HG03342 (cell line): ENCODE measurements around the gene YARS1.

Source experiments
- ATAC-seq: cut with Tn5 transposase; IDR thresholded peaks from one replicate; pipeline ENCODE4 v1.9.1; 2021; ENCODE audit warnings: mild to moderate bottlenecking, moderate library complexity; ENCODE audit not compliant: unreplicated experiment

YARS1 gene

DNA sequence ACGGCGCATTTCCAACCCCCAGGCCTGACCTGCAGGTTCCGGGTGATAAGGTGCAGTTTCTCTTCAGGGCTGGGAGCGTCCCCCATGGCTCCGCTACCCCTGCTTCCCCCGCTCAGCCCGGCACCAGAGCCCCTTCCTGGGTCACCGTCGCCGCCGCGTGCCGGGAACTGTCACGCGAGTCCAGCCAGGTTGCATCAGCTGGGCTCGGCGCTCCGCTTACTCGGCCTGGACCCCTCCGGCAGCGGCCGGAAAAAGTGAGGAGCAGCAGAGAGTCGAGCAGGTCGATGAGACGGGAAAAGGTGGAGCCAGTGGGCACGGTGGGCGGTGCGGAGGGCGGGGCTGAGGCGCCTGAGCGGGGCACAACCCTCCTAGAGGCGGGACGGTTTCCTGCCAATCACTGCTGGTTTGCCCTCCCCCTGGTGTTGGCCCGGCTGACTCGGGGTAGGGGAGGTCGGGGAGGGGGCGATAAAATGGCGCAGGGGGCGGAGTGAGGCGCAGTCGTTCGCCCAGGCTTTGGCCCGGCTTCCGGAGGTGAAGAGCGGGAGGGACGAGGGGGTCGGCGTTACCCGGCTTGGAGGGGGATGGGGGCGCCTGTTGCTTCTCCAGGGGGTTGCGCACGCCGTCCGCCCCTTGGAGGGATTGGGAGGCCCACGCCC lies at the start of gene YARS1, which contains the start of gene S100PBP:
YARS1 (minus strand) TSS at position 200 of the 656 bp plus-strand sequence; CDS start at position 86, 114 bp downstream.
S100PBP (plus strand) TSS at position 495 of the 656 bp plus-strand sequence. CDS start 8,447 bp downstream, outside the sequence.
- peak; percentile 84 for ATAC-seq

DNA sequence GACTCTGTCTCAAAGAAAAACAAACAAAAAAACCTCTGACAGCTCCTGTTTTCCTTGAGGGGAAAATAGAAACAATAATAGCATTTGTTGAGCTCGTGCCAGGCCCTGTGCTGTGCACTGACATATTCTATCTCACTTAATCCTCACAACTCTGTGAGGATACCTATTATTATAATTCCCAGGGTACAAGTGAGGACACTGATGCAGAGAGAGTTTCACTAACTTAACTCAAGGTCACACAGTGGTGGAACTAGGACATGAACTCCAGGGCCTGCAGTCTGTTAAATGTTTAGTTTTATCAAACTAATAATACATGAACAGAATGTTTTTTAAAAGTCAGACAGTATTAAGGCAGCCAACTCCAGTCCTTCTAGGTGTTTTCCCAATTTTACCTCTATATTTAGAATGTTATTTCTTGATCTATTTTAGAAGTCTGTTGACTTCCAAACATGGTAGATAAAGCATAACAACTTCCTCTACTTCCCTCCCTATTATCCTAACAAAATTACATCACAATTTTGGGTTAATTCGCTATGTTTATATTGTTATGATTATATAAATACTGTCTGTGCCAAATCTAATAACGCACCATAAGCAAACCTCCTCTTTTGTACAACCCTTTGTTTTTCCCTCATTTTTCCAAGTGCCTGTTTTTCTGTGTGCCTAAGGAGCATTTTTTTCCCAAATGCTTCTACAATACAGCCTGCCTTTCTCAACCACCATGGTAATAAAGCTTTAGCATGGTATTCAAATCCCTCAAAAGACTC lies 48.7 kb upstream of the YARS1 start:
- no peak for ATAC-seq

DNA sequence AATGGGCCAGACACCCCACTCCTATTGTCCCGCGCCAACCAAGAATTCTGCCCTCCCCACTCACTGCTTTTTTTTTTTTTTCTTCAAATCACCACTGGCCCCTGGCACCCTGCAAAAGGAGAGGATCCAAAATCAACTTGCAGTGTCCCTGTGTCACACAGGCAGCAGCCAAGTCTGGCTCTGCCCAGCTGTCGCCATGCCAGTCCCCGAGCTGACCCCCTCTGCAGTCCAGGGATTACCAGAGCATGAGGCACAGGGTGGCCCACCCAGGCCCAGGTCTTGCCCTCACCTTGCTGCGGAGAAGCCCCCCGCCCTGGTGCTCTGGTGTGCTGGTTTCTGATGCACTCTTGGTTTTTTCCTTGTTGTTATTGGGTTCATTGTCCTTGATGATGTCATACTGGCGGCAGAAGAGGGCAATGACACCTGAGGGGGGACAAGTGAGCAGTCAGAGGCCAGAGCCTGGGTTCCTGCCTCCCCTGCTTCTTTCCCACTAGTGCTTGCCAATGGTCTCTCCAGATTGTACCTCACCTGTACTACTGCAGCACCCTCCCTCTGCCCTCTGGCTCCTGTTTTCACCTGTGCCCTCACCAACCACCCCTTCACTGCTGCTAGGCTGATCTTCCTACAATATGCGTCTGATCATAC lies 47.3 kb upstream of the YARS1 start:
- ATAC-seq: no peak

DNA sequence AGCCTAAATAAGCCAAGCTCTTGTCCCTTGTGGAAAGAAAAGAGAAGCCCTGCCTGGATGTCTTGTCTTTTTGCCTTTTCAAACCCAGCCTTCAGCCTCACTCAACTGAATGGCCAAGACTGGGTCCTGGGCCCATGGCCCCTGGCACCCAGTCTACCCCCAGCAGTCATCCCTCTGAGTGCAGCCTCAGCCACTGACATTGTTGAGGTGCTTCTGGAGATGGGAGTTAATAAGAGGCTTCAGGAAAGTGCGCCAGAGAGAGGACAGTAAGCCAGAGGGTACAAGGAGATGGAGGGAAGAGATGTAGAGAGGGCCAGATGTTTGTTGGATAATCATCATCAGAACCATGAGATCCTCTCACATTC lies 46.7 kb upstream of the YARS1 start:
- ATAC-seq: no peak

DNA sequence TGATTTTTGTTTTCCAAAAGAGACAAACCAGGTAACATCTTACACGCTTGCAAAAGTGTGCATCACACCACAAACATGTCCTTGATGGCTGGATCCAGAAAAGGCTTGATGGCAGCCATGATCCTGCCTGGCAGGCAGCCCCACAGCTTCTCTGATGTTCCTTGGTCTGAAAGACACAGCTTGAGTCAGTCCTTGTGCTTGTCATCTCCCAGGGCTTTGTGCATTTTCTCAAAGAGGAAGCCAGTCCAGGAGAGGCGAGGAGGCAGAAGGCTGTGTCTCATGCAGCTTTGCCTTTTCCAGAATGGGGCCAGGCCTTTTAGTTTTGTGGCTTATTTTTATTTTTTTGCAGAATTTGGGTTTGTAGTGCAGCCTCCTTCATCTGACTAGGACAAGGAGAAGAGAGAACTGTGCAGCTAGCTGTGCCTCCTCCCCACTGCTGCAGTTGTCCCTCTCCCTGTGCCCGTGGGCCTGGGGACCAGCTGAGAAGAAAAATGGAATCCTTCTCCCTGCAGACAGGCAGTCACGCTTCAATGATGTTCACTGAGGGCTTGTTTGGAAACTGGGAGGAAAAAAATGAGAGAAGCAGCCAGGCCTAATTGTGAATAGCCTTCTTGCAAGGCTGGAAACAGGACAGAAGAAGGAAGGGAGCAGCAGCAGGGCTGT lies 46.2 kb upstream of the YARS1 start:
- no peak for ATAC-seq

DNA sequence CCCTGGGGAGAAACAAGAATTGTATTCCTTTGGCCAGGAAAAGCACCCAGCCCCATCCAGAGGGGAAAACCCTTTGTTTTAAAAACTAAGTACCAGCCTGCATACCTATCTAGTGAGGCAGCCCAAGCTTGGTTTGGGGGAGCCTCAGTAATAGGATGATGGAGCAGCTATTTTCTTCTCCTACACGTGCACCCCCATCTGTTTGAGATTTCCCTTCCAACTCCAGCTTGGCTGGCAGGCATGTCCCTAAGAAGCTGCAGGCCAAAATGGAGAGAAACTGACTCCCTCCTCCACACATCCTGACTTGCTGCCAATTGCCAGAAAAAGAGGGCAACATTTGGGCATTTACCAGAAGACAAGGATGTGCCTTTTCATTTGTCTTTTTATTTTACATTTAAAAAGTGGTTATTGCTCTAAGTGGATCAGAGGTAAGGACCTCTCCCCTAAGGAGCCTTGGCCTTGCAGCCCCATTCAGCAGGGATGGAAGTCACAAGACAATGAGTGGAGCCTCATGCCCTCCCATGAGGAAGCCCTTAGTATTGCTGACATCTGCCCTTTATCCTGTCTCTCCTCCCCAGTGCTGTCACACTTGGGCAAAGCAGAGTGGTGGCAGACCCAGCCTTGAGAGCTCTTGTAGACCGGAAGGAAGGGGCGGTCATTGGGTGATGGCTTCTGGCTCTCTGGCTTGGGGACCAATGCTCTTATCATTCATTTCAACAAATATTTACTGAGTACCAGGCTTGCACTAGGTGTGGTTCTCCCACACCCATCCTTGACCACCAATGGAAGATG lies 44.9 kb upstream of the YARS1 start:
- no peak for ATAC-seq

DNA sequence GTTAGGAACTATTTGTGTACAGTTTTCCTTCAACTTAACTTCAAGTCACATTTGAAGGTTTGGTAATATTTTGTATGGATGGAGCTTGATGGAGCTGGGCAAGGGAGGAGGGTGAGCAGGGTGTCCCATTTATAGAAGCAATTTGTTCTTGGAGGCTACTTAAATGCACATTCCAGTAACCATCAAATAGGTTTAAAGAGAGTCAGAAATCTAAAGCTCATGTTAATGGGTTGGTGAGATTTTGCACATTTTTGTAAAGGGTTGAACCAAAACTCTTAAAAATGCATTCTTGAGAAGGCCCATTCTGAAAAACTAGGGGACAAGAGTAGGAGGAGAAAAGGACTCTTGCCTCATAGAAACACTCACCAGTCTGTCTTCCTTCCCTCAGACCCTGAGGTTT lies 43.4 kb upstream of the YARS1 start:
- ATAC-seq: no peak

DNA sequence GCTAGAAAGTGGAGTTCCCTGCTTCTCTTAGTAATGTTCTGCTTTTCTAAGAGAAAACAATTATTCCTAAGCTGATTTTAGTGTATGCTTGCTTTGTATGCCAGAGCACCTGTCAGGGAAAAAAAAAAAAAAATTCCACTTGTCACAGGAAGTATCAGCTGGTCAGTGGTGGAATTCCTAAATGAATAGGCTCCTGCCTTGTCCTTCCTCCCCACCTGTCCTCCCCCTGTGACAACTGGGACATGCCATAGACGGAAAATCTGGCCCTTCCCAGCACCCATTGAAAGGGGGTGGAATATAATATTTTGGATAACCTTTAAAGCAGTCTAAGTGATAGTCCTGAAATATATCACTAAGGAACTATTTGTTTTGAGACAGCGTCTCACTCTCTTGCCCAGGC lies 42.8 kb upstream of the YARS1 start:
- no peak for ATAC-seq

DNA sequence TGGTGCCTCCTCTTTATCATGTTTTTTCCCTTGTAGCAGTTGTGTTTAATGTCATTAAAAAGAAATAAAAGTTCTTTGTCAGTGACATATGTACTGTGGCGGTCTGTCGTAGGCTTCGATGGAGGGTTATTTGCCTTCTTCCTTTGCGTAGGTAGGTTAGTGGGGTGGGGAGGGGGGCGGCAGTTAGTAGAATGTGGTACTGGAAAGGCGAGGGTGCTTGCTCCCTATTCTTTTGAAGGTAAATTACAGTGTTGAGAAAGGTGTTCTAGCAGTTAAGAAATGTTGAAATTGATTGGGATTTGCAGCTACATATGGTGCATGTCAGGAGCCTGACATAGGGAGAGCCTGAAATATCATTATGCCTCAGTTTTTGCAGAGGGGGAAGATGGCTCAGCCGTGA lies 41.6 kb upstream of the YARS1 start:
- ATAC-seq: no peak

DNA sequence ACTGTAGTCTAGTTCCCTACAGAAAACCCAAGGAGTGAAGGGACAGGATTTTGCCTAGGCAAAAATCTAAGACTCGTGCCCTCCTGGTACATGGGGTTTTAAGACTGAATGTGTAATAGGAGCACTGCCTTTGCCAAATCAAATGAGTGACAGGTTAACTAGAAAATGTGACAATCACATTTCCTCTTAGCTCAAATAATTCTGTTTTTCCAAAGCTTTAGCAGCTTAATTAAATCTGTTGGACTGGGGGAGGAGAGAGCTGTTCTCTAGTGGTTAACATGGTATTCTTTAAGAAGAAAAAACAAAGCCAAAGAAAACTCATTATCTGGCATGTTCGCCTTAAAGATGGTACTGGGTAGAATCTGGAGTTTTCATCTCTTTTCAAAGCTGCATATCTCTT lies 41.0 kb upstream of the YARS1 start:
- ATAC-seq: no peak

DNA sequence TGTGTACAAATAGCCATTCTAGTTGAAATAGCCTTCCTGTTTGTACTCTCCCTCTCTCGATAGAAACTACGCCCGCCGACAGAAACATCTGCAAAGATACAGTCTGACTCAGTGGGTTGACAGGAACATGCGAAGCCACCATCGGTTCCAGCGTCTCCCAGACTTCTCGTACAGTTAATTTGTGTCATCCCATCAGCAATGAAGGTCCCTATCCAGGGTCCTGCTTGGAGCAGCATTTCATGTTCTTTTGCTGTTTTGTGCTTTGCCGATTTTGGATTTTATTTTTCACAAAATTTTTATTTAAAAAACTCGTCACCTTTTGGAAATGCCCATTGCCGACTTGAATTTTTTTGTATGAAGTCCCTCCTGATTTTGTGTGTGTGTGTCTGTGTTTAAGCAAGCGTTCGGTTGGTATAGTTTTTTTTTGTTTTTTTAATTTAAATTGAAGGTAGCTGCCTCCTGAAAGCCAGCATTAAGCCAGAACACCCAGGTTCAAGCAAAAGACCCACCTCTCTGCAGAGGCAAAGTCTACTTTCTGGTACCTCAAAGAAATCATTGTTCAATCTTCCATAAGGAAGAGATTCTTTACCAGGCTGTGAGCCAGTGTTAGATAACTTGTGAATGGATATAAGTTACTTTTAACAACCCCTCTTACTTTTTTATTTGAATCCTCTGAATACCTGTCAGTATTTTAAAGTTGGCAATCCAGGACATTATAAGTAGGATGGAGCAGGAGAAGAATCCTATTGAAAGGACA lies 38.9 kb upstream of the YARS1 start:
- ATAC-seq: no peak

DNA sequence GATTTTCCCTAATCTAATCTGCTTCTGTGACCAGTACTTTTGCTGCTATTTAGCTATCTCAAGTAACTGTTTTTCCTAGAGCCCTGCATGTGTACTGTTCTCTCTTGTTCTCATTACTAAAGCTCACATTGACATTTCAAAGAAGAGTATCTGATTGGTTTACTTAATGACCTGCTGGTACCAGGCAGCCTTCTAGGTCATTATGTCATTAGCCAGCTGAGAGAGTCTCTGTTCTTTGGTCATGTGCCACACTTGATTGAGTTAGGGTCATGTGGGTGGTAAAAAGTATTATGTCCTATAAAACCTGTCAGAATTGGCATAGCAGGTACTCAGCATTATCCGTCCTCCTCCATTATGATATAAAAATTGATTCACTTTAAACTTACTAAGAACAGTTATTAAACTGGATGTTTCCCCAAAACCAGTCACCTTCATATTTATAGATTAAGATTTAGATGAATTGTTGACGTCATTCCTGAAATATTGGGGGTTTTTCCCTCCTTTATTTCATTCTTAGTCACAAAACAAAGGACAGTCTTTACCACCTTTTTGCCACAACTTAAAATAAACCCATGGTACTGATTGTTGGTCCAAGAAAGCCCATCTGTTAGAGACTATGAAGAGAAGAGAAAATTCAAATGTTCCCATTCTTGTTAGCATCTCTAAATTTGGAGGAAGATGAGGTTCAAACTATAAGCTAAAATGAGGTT lies 31.4 kb upstream of the YARS1 start:
- no peak for ATAC-seq

DNA sequence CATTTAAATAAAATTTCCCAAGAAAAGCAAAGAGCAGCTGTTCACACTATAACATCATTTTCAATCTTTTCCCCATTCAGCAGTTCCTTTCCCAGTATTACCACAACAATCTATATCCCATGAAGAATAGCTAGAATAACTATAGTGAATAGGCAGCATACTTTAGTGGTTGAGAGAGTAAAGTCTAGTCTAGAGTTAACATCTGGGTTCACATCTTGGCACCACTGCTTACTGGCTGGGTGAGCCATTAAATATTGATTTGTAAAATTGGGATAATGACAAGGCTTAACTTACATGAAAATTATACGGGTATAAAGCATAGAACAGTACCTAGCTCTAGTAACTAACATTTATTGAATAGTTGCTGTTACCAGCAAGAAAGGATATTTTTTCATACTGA lies 14.7 kb upstream of the YARS1 start:
- ATAC-seq: no peak

DNA sequence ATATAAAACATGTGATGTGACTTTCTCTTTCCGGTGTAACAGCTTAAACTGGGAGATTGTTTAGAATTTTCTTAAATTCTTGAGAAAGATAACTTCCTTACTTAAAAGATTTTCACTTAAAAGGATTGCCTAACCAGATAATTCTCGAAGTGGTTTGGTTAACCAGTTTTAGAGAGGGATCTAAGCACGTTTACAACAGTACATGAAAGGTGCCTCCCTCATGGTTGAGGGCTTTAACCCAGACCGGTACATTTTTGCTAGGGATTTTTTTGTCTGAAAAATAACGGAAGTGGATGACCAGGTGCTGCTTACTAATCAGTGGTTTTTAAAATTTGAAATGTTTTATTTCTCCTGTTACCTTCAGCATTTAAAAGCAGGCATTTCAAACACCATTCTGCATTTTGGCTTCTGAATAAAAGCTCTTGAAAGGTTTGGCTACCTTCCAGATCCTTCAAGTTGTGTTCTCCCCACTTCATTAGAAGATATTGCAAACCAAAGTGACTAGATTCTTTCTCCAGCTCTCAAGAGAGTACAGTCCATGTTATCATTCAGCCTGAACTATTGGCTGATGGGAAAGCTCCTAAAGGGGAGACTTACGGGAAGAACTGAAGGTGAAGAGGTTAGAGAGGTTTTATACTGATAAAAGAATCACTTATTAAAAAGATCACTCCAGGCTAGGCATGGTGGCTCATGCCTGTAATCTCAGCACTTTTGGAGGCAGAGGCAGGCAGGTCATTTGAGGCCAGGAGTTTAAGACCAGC lies 13.1 kb upstream of the YARS1 start:
- ATAC-seq: no peak

DNA sequence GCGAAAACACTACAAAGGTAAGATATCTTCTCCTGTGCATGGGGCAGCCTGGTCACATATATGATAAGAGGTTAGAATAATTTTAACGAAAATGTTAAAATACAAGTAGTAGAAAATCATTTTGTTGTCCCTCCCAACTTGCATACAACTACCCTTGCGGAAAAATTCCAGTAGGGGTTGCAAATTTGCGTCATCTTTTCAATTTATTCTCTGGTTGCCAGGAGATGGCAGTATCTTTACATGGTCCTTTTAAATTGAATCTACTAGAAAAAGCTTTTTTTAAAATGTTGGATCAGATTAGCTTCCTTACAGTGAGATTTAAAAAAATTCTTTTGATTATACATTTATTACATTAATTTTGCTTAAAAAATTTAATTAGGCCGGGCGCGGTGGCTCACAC lies 11.2 kb upstream of the YARS1 start:
- ATAC-seq: no peak

DNA sequence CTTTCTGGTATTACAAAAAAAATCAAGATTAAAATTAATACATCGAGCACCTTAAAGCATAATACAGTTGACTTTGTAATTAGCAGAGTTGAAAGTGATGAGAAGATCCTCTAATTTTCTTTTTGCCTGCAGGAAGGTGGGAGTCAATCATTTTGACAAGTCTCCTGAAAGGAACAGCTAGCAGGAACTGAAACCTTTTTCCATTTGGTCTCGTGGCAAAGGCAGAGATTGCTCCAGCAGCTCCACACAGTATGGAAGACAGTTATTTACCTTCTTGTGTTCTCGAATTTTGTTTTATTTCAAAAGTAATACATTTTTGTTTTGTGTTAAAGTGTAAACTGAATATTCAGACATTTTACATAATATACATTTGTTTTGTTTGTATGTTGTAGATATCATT lies 8.0 kb upstream of the YARS1 start:
- ATAC-seq: no peak

DNA sequence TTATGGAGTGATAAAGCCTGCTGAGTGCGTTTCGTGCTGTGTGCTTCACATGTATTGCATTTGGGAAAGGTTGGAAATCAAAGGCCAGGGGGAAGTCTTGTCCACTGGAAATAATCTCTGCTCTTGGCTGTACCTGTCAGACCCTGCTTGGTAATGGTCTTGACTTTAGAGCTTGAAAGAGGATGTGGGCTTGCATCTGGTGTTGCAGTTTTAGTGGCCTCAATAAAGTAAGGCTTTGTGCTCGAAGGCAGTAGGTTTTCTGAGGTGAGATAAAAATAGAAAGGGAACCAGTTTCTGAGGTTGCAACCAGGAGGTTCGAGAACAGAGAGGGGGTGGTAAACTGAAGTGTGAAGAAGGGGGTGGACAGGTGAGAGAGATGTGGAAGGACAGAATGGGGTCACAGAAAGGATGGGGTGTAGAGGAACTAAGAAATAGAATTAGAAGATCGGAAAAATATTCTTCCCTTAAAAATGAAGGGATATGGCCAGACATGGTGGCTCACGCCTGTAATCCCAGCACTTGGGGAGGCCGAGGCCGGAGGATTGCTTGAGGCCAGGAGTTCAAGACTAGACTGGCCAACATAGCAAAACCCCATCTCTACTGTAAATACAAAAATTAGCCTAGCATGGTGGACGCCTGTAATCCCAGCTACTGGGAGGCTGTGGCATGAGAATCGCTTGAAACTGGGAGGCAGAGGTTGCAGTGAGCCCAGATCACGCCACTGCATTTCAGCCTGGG lies 1.8 kb upstream of the YARS1 start:
- peak; percentile 36 for ATAC-seq
